Endothelial cell of umbilical vein (primary cell): ENCODE data around the gene SYTL3. TPM values are rescaled to one million over a fixed set of nuclear protein-coding genes. Genes with fewer than 3 reads are reported as not detected.

Source experiments
- BruUV-seq: library from RNA; stranded (reverse); fragments of 400-500 nt; replicated peaks from 2 replicates; lab custom pipeline; 2021; lab: Mats Ljungman, UMichigan
- CTCF ChIA-PET: fragments of 300-600, 350-600 bp; sonication (Branson Sonifier 250); formaldehyde crosslinking; loops from one replicate; lab custom pipeline; 2021; ENCODE audit warnings: antibody characterized with exemption, inconsistent platforms; lab: Charles Lee
- POLR2A ChIA-PET: fragments of 300-600, 350-600 bp; sonication (Branson Sonifier 250); formaldehyde crosslinking; loops from one replicate; lab custom pipeline; 2021; ENCODE audit warnings: antibody characterized with exemption, inconsistent platforms; lab: Charles Lee
- DNase-seq: peaks from one replicate; pipeline ENCODE4 v3.0.0-alpha.2; 2011; ENCODE audit warnings: low read depth, low spot score
- FAIRE-seq: peaks from 2 replicates; lab custom pipeline; 2011; peaks lifted over from hg19 to GRCh38; lab: Jason Lieb, UNC
- H2AFZ ChIP-seq: 2 replicates; pipeline ENCODE4 v1.6.0; 2012; ENCODE audit warnings: low read depth, low read length, control low read depth, inconsistent platforms
- H3K27ac ChIP-seq: 2 replicates; pipeline ENCODE4 v1.5.1; 2011; ENCODE audit warnings: low read depth, mild to moderate bottlenecking, control low read depth, low read length, moderate library complexity; ENCODE audit not compliant: insufficient read depth
- H3K27me3 ChIP-seq, 2 experiments: 2 replicates each; pipeline versions ENCODE4 v1.6.0 to v1.6.1; 2011; ENCODE audit warnings: low read length in 2 of 2, mixed read lengths in 1 of 2; ENCODE audit not compliant: control insufficient read depth in 2 of 2, insufficient read depth in 2 of 2
- H3K36me3 ChIP-seq, 2 experiments: 2 replicates in 1 of 2; 3 replicates in 1 of 2; pipeline ENCODE4 v1.5.1; 2011; ENCODE audit warnings: low read length in 2 of 2, mild to moderate bottlenecking in 1 of 2, moderate library complexity in 1 of 2; ENCODE audit not compliant: control insufficient read depth in 2 of 2, insufficient read depth in 2 of 2; ENCODE audit errors: extremely low read depth in 1 of 2
- H3K4me1 ChIP-seq: 3 replicates; pipeline ENCODE4 v1.5.1; 2011; ENCODE audit warnings: mild to moderate bottlenecking, low read length; ENCODE audit not compliant: control insufficient read depth, insufficient read depth; ENCODE audit errors: extremely low read depth
- H3K4me2 ChIP-seq: 2 replicates; pipeline ENCODE4 v1.6.1; 2011; ENCODE audit warnings: low read length, control low read depth, mixed read lengths; ENCODE audit not compliant: insufficient read depth
- H3K4me3 ChIP-seq, 3 experiments: fragments of 200-600 bp in 1 of 3; sonication (generic), shearing (Covaris generic) in 1 of 3; replicated peaks in 1 of 3; 2 replicates each; pipeline ENCODE4 v1.5.1; 2011 to 2016; ENCODE audit warnings: control low read depth in 3 of 3, low read length in 3 of 3, mild to moderate bottlenecking in 2 of 3, inconsistent platforms in 1 of 3, low read depth in 1 of 3, moderate library complexity in 1 of 3; ENCODE audit not compliant: insufficient read depth in 1 of 3
- H3K79me2 ChIP-seq: 2 replicates; pipeline ENCODE4 v1.6.0; 2012; ENCODE audit warnings: low read length, inconsistent platforms; ENCODE audit not compliant: control insufficient read depth, insufficient read depth
- H3K9ac ChIP-seq: replicated peaks from 2 replicates; pipeline ENCODE3; 2011; ENCODE audit warnings: low read length, control low read depth; ENCODE audit not compliant: insufficient read depth; ENCODE audit errors: extremely low read depth
- H3K9me1 ChIP-seq: replicated peaks from 3 replicates; pipeline ENCODE4 v1.6.0; 2011; ENCODE audit warnings: mild to moderate bottlenecking, low read length; ENCODE audit not compliant: control insufficient read depth, insufficient read depth; ENCODE audit errors: extremely low read depth
- H3K9me3 ChIP-seq: replicated peaks from 2 replicates; pipeline ENCODE4 v1.5.1; 2012; ENCODE audit warnings: low read length, inconsistent platforms; ENCODE audit not compliant: control insufficient read depth, insufficient read depth
- H4K20me1 ChIP-seq: replicated peaks from 2 replicates; pipeline ENCODE3; 2011; ENCODE audit warnings: mild to moderate bottlenecking, low read length; ENCODE audit not compliant: control insufficient read depth, insufficient read depth; ENCODE audit errors: extremely low read depth
- CTCF ChIP-seq, 2 donors: IDR thresholded peaks; 1 replicate in 1 of 2; 2 replicates in 1 of 2; pipeline ENCODE4 v1.5.1; 2011; ENCODE audit warnings: low read length in 2 of 2, mild to moderate bottlenecking in 2 of 2, moderate library complexity in 2 of 2, control low read depth in 1 of 2, inconsistent platforms in 1 of 2, low read depth in 1 of 2; ENCODE audit not compliant: insufficient read depth in 1 of 2; ENCODE audit errors: extremely low read depth in 1 of 2
- EZH2 ChIP-seq: IDR thresholded peaks from 2 replicates; pipeline ENCODE4 v1.6.1; 2012; ENCODE audit warnings: borderline replicate concordance, low read depth, mild to moderate bottlenecking, moderate library complexity, low read length, inconsistent platforms; ENCODE audit not compliant: severe bottlenecking
- FOS ChIP-seq: IDR thresholded peaks from 2 replicates; pipeline ENCODE4 v1.6.1; 2011; ENCODE audit warnings: mild to moderate bottlenecking, low read length, moderate library complexity, borderline replicate concordance; ENCODE audit not compliant: insufficient read depth
- GATA2 ChIP-seq: IDR thresholded peaks from 2 replicates; pipeline ENCODE4 v1.7.0; 2011; ENCODE audit warnings: low read depth, mild to moderate bottlenecking, moderate library complexity, mixed read lengths, low read length; ENCODE audit not compliant: insufficient read length, insufficient read depth
- JUN ChIP-seq: IDR thresholded peaks from 2 replicates; pipeline ENCODE4 v1.6.1; 2011; ENCODE audit warnings: borderline replicate concordance, low read depth; ENCODE audit not compliant: insufficient read length, insufficient read depth
- MYC ChIP-seq: IDR thresholded peaks from one replicate; pipeline ENCODE4 v1.6.1; 2011; ENCODE audit warnings: mild to moderate bottlenecking, low read depth, low read length
- POLR2A ChIP-seq: IDR thresholded peaks from 2 replicates; pipeline ENCODE4 v1.6.1; 2012; ENCODE audit warnings: low read depth, mild to moderate bottlenecking, control low read depth, low read length
- POLR2AphosphoS5 ChIP-seq: IDR thresholded peaks from 2 replicates; pipeline ENCODE4 v1.6.1; 2012; ENCODE audit warnings: low read depth, mild to moderate bottlenecking, control low read depth, low read length, moderate library complexity; ENCODE audit not compliant: insufficient read depth
- dilution Hi-C: fragments of 300-500 bp; cut with MboI; formaldehyde crosslinking; loops from one replicate; pipeline ENCODE4 v1.15.0; 2019; ENCODE audit warnings: low sequenced_read_pairs; ENCODE audit not compliant: extremely low pct_ligation_motif_present
- intact Hi-C: fragments of 100-400 bp; cut with micrococcal nuclease; formaldehyde crosslinking; loops from one replicate; pipeline ENCODE4 v1.10.0; 2022
- polyA plus RNA-seq, 4 experiments: library from polyadenylated mRNA; depleted of rRNA in 3 of 4; stranded (reverse) in 3 of 4; unstranded in 1 of 4; fragments of >200 nt; gene quantifications; 2 replicates each; pipeline versions ENCODE4 v1.2.1 to v1.2.3, GENCODE V29; 2011 to 2012; ENCODE audit warnings: missing spikeins in 1 of 4
- total RNA-seq: library from RNA; stranded (reverse); gene quantifications from 2 replicates; pipeline ENCODE4 v1.2.3, GENCODE V29; 2021
- TF ChIP-seq, protein P1 (sequence below): IDR thresholded peaks from 2 replicates; pipeline ENCODE4 v1.6.1; 2011; ENCODE audit not compliant: insufficient read depth, insufficient read length

The SYTL3 gene
- total and polyA plus RNA-seq, 2 donors (not counting 3 experiments of a cell fraction or from before 2014, with no cell fraction given) = 0.59 to 0.77 TPM

DNA sequence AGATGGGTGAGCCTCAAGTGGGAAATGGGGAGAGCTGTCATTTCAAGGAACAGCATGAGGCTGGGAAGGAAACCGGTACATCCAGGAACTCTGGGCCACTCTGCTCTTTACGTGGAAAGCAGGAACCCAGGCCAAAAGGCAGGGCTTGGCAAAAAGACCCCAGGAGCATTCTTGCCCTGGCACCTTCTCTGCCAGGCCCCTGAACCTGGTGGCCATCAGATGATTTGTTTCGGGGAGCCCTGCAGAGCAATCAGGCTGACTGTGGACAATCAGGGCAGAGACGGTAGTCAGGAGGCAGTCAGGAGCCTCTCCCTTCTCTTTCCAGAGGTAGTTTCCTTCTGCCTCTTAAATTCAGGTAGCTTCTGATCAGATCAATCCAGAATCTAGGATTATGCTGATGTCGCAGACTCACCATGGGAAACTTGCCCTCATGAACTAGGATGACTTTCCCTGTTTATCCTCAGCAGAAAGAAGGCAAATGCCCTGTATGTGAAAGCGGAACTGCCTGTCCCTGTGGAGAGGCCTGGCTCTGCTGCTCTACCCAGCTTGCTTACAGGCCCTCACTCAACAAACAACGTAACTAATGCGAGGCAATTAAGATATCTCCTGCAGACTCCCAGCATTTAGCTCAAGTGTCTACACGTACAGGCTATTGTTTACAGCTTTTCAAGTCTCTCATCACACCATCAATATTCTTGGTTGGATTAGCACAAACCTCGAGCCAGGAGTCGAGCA is 132.7 kb downstream of the SYTL3 start:
- POLR2A ChIA-PET = no interaction called here
- H3K27me3 ChIP-seq = no peaks in the 10 kb centered on the region
- H3K9me3 ChIP-seq = no peaks in the 10 kb centered on the region
- intact Hi-C loops = loop anchor here (10.0 kb wide), 1 partner anchor 78 kb away; no protein-coding TSS in a partner anchor
- no peaks in the 10 kb centered on the region for H3K9me1 ChIP-seq
- H3K4me3 ChIP-seq = no peak overlapping the region
- peaks cover 23 to 29% of the 10 kb centered on the region in 2 experiments for H3K36me3 ChIP-seq
- no peaks in the 10 kb centered on the region for H3K79me2 ChIP-seq
- no peak overlapping the region for H3K4me2 ChIP-seq
- no peak overlapping the region for H3K27ac ChIP-seq
- DNase-seq (no peak), FAIRE-seq (no peak)
- H3K4me1 ChIP-seq = peaks cover 12% of the 10 kb centered on the region
- TF ChIP-seq CTCF (IDR thresholded peaks at IDR 0.05; ENCODE audit: extremely low read depth in 1 of 2, insufficient read depth in 1 of 2, low read depth in 1 of 2, low read length in 2 of 2) (no peak), POLR2AphosphoS5 (no peak), MYC (no peak), POLR2A (no peak), JUN (no peak), GATA2 (no peak), EZH2 (no peak), FOS (no peak)
- TF ChIP-seq, protein P1, sequence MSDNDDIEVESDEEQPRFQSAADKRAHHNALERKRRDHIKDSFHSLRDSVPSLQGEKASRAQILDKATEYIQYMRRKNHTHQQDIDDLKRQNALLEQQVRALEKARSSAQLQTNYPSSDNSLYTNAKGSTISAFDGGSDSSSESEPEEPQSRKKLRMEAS = no peak
- BruUV-seq = no TSS peak
- CTCF ChIA-PET = no interaction called here
- H2AFZ ChIP-seq = no peak overlapping the region
- dilution Hi-C loops = no loop called here
- H4K20me1 ChIP-seq = no peaks in the 10 kb centered on the region
- no peak overlapping the region for H3K9ac ChIP-seq
